A673 (cell line): Measurements from ENCODE around the gene PRR20G.

Source experiments
- CTCF ChIP-seq: fragments of 300-800, 200-600 bp; sonication (generic); conservative IDR thresholded peaks from 2 replicates; pipeline ENCODE4 v1.5.1; 2017; ENCODE audit warnings: low read depth, mild to moderate bottlenecking, antibody characterized with exemption, low read length, moderate library complexity, mixed read lengths
- EZH2 ChIP-seq: fragments of 200-600 bp; sonication (generic); IDR thresholded peaks from 2 replicates; pipeline ENCODE4 v1.6.1; 2017; ENCODE audit warnings: borderline replicate concordance, low read depth, mild to moderate bottlenecking, mixed read lengths, antibody characterized with exemption, low read length; ENCODE audit not compliant: poor library complexity, severe bottlenecking

- TF ChIP-seq CTCF (no peak), EZH2 (no peak)
Observed at GRCh38 chr3:127273206-127273605, 14.6 kb downstream of the PRR20G start.
